Measurements from ENCODE around the gene IQCB1.
"Not testable (repeated sequence)": the region's sequence is repeated elsewhere in the genome, so short reads cannot be mapped to it uniquely, and the experiment has no call there.

IQCB1 gene, protein sequence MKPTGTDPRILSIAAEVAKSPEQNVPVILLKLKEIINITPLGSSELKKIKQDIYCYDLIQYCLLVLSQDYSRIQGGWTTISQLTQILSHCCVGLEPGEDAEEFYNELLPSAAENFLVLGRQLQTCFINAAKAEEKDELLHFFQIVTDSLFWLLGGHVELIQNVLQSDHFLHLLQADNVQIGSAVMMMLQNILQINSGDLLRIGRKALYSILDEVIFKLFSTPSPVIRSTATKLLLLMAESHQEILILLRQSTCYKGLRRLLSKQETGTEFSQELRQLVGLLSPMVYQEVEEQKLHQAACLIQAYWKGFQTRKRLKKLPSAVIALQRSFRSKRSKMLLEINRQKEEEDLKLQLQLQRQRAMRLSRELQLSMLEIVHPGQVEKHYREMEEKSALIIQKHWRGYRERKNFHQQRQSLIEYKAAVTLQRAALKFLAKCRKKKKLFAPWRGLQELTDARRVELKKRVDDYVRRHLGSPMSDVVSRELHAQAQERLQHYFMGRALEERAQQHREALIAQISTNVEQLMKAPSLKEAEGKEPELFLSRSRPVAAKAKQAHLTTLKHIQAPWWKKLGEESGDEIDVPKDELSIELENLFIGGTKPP

DNA sequence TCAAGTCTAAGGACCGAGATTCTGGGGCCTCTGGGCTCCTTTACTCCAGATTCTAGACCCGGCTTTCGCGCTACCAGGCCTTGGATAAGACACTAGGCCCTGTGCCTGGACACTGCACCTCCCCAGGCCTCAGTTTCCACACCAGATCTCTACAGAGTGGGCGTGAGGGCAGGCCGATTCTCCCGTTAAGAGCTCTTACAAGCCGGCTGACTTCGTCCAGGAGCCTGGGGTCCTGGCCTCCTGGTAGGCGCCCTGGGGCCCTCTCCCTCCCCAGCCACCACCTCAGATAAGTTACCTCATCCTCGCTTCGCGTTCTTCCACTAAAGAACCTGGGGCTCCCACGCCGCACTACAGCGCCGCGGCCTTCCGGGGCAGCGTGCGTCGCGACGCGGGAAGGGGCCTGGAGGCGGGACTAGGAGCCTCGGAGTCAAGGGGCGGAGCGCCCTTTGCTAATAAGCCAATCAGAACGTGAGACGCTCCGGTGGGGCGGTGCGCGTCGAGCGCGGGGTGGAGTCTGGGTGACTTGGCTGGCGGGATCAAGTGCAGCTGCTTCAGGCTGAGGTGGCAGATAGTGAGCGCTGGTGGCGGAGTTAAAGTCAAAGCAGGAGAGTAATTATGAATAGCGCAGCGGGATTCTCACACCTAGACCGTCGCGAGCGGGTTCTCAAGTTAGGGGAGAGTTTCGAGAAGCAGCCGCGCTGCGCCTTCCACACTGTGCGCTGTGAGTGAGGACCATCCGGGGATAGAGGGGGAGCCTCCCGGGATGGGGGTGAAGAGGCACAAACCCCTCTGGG, at the start of gene IQCB1, which contains the start of gene EAF2:
Gene IQCB1 (minus strand): TSS at position 390 of the 794 bp plus-strand sequence. CDS start 6,100 bp downstream, outside the sequence.
Gene EAF2 (plus strand): TSS at position 539 of the 794 bp plus-strand sequence. CDS start 77 bp downstream, at position 616.
- peak; percentile 89 for DNase-seq (ENCODE audit: low read depth)

DNA sequence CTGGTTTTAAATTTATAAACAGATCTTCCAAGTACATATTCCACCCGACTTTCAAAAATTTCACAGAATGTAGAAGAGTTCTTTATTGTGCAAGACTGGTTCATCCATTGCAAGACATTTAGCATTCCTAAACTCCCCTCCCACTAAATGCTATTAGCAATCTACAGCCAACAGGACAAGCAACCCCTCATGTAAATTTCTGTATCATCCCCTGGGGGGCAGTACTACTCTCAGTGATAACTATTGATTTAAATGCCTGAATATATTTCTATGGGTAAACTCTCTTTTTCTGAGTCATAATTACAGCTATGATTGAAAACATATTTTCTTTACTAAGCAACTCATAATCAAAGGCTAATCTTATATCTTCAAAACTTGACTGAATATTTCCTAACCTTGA, 48.6 kb upstream of the IQCB1 start:
- DNase-seq (ENCODE audit: low read depth), result no peak

DNA sequence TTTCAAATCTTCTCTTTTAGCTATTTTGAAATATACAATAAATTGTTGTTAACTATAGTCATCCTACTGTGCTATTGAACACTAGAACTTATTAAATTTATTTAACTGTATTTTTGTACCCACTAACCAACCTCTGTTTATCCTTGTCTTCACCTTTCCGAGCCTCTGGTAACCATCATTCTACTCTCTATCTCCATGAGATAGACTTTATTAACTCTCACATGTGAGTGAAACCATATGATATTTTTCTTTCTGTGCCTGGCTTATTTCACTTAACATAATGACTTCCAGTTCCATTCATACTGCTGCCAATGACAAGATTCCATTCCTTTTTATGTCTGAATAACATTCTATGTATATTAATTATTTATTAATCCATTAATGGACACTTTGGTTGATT, 43.6 kb upstream of the IQCB1 start:
- DNase-seq (ENCODE audit: low read depth), result no peak

DNA sequence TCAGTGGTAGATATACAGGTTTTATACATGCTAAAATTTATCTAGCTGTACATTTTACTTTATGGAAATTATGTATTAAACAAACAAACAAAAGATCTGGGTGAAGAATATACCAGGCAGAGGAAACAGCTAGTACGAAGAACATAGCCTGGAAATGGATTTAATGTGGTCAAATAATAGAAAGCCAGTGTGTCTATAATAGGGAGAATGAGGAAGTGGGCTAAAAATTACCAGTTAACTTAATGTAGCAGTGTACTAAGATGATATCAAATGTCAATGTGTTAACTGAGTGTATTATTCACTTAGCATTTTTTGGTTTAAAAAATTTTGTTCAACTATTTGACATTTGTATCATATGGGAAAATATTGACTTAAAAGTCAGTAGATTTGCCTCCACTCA, 36.6 kb upstream of the IQCB1 start:
- no peak for DNase-seq (ENCODE audit: low read depth)

DNA sequence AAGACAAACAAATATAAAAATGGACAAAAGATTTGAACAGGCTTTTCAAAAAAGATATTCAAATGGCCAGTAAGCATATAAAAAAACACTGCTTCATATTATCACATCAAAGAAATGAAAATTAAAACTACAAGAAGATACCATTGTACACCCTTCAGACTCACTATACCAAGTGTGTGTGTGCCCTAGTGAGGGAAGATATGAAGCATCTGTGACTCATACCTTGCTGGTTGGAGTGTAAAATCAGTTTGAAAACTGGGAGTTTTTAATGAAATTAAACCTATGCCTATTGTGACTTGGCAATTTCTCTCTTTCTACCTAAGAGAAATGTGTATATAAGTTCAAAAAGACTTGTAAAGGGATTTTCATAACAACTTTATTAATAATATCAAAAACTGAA, 35.9 kb upstream of the IQCB1 start:
- no peak for DNase-seq (ENCODE audit: low read depth)

GRCh38 chr3:121869736-121870135, 34.9 kb upstream of the IQCB1 start:
- DNase-seq (ENCODE audit: low read depth), result no peak

GRCh38 chr3:121863801-121864200, 28.9 kb upstream of the IQCB1 start:
- DNase-seq (ENCODE audit: low read depth), result no peak

GRCh38 chr3:121863247-121863646, 28.4 kb upstream of the IQCB1 start:
- DNase-seq (ENCODE audit: low read depth), result not testable (repeated sequence)

DNA sequence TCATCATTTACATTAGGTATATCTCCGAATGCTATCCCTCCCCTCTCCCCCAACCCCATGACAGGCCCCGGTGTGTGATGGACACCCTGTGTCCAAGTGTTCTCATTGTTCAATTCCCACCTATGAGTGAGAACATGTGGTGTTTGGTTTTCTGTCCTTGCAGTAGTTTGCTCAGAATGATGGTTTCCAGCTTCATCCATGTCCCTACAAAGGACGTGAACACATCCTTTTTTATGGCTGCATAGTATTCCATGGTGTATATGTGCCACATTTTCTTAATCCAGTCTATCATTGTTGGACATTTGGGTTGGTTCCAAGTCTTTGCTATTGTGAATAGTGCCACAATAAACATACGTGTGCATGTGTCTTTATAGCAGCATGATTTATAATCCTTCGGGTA, 22.9 kb upstream of the IQCB1 start:
- DNase-seq (ENCODE audit: low read depth), result not testable (repeated sequence)

GRCh38 chr3:121855555-121855954, 20.7 kb upstream of the IQCB1 start:
- DNase-seq (ENCODE audit: low read depth), result no peak

GRCh38 chr3:121852256-121852655, 17.4 kb upstream of the IQCB1 start:
- no peak for DNase-seq (ENCODE audit: low read depth)

GRCh38 chr3:121844892-121845291, 10.0 kb upstream of the IQCB1 start:
- DNase-seq (ENCODE audit: low read depth), result no peak

DNA sequence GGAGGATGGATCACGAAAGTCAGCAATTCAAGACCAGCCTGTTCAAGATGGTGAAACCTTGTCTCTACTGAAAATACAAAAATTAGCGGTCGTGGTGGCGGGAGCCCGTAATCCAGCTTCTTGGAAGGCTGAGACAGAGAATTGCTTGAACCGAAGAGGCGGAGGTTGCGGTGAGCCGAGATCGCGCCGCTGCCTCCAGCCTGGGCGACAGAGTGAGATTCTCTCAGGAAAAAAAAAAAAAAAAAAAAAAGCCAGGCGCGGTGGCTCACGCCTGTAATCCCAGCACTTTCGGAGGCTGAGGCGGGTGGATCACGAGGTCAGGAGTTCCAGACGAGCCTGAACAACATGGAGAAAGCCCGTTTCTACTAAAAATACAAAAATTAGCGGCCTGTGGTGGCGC, 5.1 kb upstream of the IQCB1 start:
- DNase-seq (ENCODE audit: low read depth), result no peak

- no peak for DNase-seq (ENCODE audit: low read depth)
Measured at GRCh38 chr3:121836481-121836880, 1.6 kb upstream of the IQCB1 start.

- no peak for DNase-seq (ENCODE audit: low read depth)
Measured at GRCh38 chr3:121836064-121836463, 1.2 kb upstream of the IQCB1 start.

GRCh38 chr3:121835465-121835801, 573 bp upstream of the IQCB1 start:
- no peak for DNase-seq (ENCODE audit: low read depth)

DNA sequence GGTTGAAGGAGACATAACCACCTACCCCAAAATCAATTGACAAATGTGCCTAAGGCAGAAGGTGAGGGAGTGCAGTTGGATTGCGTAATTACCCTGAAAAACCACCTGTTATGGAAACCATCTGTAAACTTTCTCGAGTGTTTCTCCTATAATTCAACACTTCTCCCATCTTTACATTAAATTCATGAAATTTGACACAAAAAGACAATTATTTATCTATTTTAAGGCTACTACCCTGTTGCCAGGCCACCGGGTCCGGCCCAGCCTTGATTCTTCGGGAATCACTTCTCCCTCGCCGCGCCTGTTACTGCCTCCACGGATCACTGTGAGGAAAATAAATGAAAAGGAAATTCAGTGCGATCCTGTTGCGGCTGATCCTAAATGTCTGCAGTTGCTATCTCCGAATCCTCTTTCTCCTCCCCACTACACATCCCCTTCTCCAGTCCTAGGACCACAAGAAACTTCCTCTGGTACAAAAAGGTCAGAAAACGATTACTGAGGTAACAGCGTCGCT, 646 bp downstream of the IQCB1 start:
- DNase-seq (ENCODE audit: low read depth), result no peak

DNA sequence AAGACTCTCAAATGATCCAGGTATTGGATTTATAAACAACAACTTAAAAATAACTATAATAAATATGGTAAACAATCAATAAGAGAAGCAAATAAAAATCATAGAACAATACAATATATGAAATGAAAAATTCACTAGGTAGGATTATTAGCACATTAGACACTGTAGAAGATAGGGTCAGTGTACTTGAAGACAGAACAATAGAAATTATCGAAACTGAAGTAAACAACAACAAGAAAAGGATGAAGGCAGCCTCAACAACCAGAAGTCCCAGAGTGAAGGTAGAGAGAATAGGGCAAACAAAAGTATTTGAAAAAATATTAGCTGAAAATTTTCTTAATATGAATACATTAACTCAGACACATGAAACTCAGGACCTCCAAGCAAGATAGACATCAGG, 11.9 kb downstream of the IQCB1 start:
- no peak for DNase-seq (ENCODE audit: low read depth)

GRCh38 chr3:121821421-121822199, 13.2 kb downstream of the IQCB1 start:
- DNase-seq (ENCODE audit: low read depth), result no peak

- DNase-seq (ENCODE audit: low read depth), result no peak
Measured at GRCh38 chr3:121819236-121819635, 15.6 kb downstream of the IQCB1 start.

DNA sequence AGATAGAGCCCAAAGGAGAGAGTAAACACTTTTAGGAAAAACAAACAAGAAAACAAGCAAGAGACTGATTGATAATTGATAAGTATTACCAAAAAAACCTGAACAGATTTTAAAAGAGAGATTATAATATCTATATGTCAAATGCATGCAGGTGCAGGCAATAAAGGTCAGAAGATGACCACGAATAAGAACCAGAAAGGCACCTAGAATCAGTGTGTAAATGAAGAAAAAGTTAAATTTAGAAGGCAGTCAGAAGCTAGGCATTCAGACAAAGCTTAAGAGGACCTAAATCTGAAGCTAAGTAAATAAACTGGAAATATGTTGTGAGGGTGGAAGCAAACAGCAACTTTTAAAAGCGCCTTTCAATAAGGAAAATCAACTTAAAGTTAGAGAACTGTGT, 16.3 kb downstream of the IQCB1 start:
- no peak for DNase-seq (ENCODE audit: low read depth)

DNA sequence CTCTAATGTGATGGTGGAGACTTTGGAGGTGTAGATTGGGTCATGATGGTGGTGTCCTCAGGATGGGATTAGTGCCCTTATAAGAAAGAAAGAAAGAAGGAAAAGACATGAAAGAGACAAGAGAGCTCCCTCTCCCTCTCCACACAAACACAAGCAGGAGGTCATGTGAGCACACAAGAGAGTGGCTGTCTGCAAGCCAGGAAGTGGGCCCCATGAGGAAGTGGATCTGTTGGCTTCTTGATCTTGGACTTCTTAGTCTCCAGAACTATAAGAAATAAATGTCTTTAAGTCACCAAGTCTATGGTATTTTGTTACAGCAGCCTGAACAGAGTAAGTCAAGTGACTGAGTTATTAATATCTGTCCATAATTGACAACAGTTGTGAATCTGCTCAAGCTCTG, 17.1 kb downstream of the IQCB1 start:
- DNase-seq (ENCODE audit: low read depth), result no peak

Data from stimulated activated CD8-positive, alpha-beta memory T cell treated with anti-CD3 and anti-CD28 coated beads, Interleukin-4, amount 100 ng/mL, for 24 hours (primary cell).